ENCODE data around the gene CEP104.

DNA sequence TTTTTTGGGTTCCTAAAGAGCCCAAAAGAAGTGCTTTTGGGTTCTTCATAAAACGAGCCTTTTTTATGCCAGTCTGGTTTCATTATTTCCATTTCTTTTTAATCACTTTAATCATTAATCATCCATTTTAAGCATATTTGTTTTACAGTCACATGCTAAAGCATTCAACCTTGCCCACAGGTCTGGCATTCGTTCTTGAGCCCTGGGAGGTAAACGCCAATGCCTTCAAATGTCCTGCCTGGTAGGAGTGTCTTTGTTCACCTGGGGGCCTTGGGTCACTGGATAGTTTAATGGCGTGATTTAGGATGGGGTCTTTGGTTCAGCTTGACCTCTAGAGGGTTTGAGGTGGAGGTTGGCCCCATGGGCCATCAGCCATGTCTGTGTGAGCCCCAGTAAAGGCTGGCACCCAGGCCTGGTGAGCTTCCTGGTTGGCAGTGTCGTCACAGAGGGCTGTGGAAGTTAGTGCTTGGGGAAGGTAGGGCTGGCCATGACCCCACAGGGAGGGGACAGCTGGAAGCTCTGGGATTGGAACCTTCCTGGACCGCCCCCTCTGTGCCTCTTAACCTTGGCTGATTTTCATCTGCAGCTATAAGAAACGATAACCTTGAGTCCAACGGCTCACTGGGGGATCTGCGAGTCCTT is 22.9 kb upstream of the CEP104 start:
- TF ChIP-seq CTCF (IDR thresholded peaks at IDR 0.05) (no peak), EZH2 (IDR thresholded peaks at IDR 0.05; ENCODE audit: borderline replicate concordance, insufficient read depth, low read depth, low read length, poor library complexity, severe bottlenecking) (no peak)
